ENCODE measurements around the gene NEBL. TPM values are rescaled to one million over a fixed set of nuclear protein-coding genes. Genes with fewer than 3 reads are reported as not detected.

NEBL gene
- total RNA-seq, 6 experiments from 2014 or later: 1.2 to 8.3 (median 2.4) TPM

GRCh38 chr10:20835335-20835734, 61.8 kb downstream of the NEBL start:
- 67% methylated on average over 4 of the region's 4 CpGs for WGBS (ENCODE audit: insufficient coverage, low coverage, low lambda C conversion rate, missing lambda C conversion rate)
- TF ChIP-seq POLR2A (IDR thresholded peaks at IDR 0.05) (no peak), CTCF (IDR thresholded peaks at IDR 0.05) (no peak)
- Histone ChIP-seq H3K4me1 (no peaks in the 10 kb centered on the region), H3K36me3 (no peaks in the 10 kb centered on the region), H3K4me3 (no peak overlapping the region), H3K9me3 (no peaks in the 10 kb centered on the region), H3K27me3 (no peaks in the 10 kb centered on the region), H3K27ac (no peak overlapping the region)
- intact Hi-C loops (cut with DNase I): no loop called here
- no peak for DNase-seq
- ATAC-seq: no peak

- no peak for ATAC-seq
- 35% methylated on average over 2 of the region's 2 CpGs for WGBS (ENCODE audit: insufficient coverage, low coverage, low lambda C conversion rate, missing lambda C conversion rate)
These were observed 62.3 kb downstream of the NEBL start for GRCh38 chr10:20834825-20835224.

GRCh38 chr10:20822825-20823224, 74.3 kb downstream of the NEBL start:
- no peaks in the 10 kb centered on the region for H3K27me3 ChIP-seq

More at GRCh38 chr10:20834825-20835224, 62.3 kb downstream of the NEBL start:
- DNase-seq: no peak
- H3K27ac ChIP-seq: no peak overlapping the region
- TF ChIP-seq CTCF (IDR thresholded peaks at IDR 0.05): no peak
- TF ChIP-seq POLR2A (IDR thresholded peaks at IDR 0.05): no peak
- H3K9me3 ChIP-seq: no peaks in the 10 kb centered on the region
- H3K4me1 ChIP-seq: no peaks in the 10 kb centered on the region
- H3K27me3 ChIP-seq: no peaks in the 10 kb centered on the region
- intact Hi-C loops (cut with DNase I): no loop called here
- no peaks in the 10 kb centered on the region for H3K36me3 ChIP-seq
- no peak overlapping the region for H3K4me3 ChIP-seq

GRCh38 chr10:20817646-20818045, 79.5 kb downstream of the NEBL start:
- intact Hi-C loops (cut with DNase I): no loop called here
- 83% methylated on average over 5 of the region's 5 CpGs for WGBS (ENCODE audit: insufficient coverage, low coverage, low lambda C conversion rate, missing lambda C conversion rate)
- ATAC-seq: no peak
- Histone ChIP-seq H3K36me3 (no peaks in the 10 kb centered on the region), H3K9me3 (no peaks in the 10 kb centered on the region), H3K4me3 (no peak overlapping the region), H3K27me3 (no peaks in the 10 kb centered on the region), H3K4me1 (no peaks in the 10 kb centered on the region), H3K27ac (no peak overlapping the region)
- TF ChIP-seq CTCF (IDR thresholded peaks at IDR 0.05) (no peak), POLR2A (IDR thresholded peaks at IDR 0.05) (no peak)
- DNase-seq: no peak

More at GRCh38 chr10:20822825-20823224, 74.3 kb downstream of the NEBL start:
- no peak for TF ChIP-seq POLR2A (IDR thresholded peaks at IDR 0.05)
- no peak for TF ChIP-seq CTCF (IDR thresholded peaks at IDR 0.05)
- no peaks in the 10 kb centered on the region for H3K4me1 ChIP-seq
- WGBS (ENCODE audit: insufficient coverage, low coverage, low lambda C conversion rate, missing lambda C conversion rate): 95% methylated on average over 4 of the region's 4 CpGs
- no peaks in the 10 kb centered on the region for H3K9me3 ChIP-seq
- no peak overlapping the region for H3K4me3 ChIP-seq
- H3K36me3 ChIP-seq: no peaks in the 10 kb centered on the region
- H3K27ac ChIP-seq: no peak overlapping the region
- no peak for ATAC-seq
- no peak for DNase-seq
- intact Hi-C loops (cut with DNase I): no loop called here

- WGBS (ENCODE audit: insufficient coverage, low coverage, low lambda C conversion rate, missing lambda C conversion rate): 91% methylated on average over 3 of the region's 3 CpGs
- intact Hi-C loops (cut with DNase I): no loop called here
- TF ChIP-seq CTCF (IDR thresholded peaks at IDR 0.05): no peak
- TF ChIP-seq POLR2A (IDR thresholded peaks at IDR 0.05): no peak
- Histone ChIP-seq H3K36me3 (no peaks in the 10 kb centered on the region), H3K27me3 (no peaks in the 10 kb centered on the region), H3K9me3 (no peaks in the 10 kb centered on the region), H3K4me1 (no peaks in the 10 kb centered on the region), H3K27ac (no peak overlapping the region), H3K4me3 (no peak overlapping the region)
- ATAC-seq: no peak
- no peak for DNase-seq
These were observed 80.0 kb downstream of the NEBL start for GRCh38 chr10:20817116-20817515.

All from right lobe of liver (tissue), 6 donors.